Bronchus fibroblast of lung (primary cell): Measurements from ENCODE around the gene SH3BP4. TPM values are rescaled to one million over a fixed set of nuclear protein-coding genes. Genes with fewer than 3 reads are reported as not detected.

Experiments used
- total RNA-seq: library from RNA; depleted of rRNA; stranded (reverse); fragments of >200 nt; gene quantifications from 2 replicates; pipeline ENCODE4 v1.2.3, GENCODE V29; 2015

SH3BP4 gene, protein sequence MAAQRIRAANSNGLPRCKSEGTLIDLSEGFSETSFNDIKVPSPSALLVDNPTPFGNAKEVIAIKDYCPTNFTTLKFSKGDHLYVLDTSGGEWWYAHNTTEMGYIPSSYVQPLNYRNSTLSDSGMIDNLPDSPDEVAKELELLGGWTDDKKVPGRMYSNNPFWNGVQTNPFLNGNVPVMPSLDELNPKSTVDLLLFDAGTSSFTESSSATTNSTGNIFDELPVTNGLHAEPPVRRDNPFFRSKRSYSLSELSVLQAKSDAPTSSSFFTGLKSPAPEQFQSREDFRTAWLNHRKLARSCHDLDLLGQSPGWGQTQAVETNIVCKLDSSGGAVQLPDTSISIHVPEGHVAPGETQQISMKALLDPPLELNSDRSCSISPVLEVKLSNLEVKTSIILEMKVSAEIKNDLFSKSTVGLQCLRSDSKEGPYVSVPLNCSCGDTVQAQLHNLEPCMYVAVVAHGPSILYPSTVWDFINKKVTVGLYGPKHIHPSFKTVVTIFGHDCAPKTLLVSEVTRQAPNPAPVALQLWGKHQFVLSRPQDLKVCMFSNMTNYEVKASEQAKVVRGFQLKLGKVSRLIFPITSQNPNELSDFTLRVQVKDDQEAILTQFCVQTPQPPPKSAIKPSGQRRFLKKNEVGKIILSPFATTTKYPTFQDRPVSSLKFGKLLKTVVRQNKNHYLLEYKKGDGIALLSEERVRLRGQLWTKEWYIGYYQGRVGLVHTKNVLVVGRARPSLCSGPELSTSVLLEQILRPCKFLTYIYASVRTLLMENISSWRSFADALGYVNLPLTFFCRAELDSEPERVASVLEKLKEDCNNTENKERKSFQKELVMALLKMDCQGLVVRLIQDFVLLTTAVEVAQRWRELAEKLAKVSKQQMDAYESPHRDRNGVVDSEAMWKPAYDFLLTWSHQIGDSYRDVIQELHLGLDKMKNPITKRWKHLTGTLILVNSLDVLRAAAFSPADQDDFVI
- total RNA-seq, result 61.0 and 62.1 TPM in 2 replicates

DNA sequence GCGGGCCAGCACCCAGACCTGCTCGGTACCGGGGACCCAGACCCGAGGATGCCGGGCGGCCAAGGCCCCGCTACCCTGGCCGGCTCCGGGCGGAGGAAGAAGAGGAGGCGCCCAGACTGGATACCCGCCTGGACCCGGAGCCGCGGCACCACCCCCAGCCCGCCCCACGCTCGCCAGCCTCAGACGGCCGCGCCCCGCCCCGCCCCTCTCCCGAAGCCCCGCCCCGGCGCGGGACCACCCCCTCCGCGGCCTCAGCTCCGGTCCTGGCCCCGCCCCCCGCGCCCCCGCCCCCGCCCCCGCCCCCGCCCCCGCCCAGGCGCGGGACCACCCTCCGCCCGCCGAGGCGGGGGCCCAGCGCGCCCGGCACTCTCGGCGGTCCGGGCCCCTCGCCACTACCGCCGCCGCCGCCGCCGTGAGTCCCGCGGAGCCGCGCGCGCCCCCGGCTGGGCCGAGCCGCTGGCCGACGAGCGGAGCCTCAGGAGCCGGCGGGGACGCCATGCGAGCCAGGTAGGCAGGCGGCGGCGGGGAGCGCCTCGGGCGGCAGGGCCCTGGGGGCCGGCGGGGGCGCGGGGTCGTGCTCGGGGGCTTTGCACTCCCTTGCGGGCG lies at the start of gene SH3BP4:
TSS of gene SH3BP4 (plus strand) at position 354 of the 606 bp plus-strand sequence. CDS start 82,986 bp downstream, outside the sequence.

